C4-2B (cell line): ENCODE results near the gene EPB41L3.

ENCODE experiments used
- ZFX ChIP-seq: fragments of 450-650 bp; IDR thresholded peaks from 2 replicates; pipeline ENCODE4 v1.6.1; 2017
- TF ChIP-seq, protein P1 (sequence below): fragments of 450-650 bp; conservative IDR thresholded peaks from 2 replicates; pipeline ENCODE4 v1.5.1; 2017; ENCODE audit warnings: mild to moderate bottlenecking

GRCh38 chr18:5421981-5422380 lies 121.8 kb downstream of the EPB41L3 start:
- TF ChIP-seq, protein P1, sequence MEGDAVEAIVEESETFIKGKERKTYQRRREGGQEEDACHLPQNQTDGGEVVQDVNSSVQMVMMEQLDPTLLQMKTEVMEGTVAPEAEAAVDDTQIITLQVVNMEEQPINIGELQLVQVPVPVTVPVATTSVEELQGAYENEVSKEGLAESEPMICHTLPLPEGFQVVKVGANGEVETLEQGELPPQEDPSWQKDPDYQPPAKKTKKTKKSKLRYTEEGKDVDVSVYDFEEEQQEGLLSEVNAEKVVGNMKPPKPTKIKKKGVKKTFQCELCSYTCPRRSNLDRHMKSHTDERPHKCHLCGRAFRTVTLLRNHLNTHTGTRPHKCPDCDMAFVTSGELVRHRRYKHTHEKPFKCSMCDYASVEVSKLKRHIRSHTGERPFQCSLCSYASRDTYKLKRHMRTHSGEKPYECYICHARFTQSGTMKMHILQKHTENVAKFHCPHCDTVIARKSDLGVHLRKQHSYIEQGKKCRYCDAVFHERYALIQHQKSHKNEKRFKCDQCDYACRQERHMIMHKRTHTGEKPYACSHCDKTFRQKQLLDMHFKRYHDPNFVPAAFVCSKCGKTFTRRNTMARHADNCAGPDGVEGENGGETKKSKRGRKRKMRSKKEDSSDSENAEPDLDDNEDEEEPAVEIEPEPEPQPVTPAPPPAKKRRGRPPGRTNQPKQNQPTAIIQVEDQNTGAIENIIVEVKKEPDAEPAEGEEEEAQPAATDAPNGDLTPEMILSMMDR, result no peak
- no peak for TF ChIP-seq ZFX
